GM10266 (cell line): ENCODE measurements around the gene SYNDIG1.
"Not testable (repeated sequence)": the region's sequence is repeated elsewhere in the genome, so short reads cannot be mapped to it uniquely, and the experiment has no call there.

Experiments used
- DNase-seq: peaks from one replicate; pipeline ENCODE4 v3.0.0; 2012; ENCODE audit errors: extremely low spot score
- TF ChIP-seq, protein P1 (sequence below): IDR thresholded peaks from 2 replicates; pipeline ENCODE4 v1.5.1; 2012; ENCODE audit warnings: mild to moderate bottlenecking, low read depth; ENCODE audit not compliant: control insufficient read depth, insufficient read depth; ENCODE audit errors: missing control alignments

SYNDIG1 gene

DNA sequence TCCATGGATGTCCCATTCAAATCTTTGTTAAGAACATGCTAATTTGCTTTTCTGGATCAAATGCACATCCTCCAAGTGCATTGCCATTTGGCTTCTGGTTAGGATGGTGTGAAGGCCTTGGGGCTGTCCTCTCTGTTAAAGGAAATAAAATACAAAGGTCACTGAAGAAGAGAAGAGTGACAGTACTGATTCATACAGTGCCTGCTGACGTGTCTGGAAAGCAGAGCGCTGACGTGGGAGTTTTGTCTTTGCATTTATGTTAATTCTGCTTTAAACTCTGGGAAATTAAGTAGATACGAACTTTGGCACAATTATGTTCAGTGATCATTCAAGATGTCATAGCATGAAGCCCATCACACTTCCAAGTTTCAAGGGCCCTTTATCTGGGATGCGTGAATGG is 33.2 kb downstream of the SYNDIG1 start:
- TF ChIP-seq, protein P1, sequence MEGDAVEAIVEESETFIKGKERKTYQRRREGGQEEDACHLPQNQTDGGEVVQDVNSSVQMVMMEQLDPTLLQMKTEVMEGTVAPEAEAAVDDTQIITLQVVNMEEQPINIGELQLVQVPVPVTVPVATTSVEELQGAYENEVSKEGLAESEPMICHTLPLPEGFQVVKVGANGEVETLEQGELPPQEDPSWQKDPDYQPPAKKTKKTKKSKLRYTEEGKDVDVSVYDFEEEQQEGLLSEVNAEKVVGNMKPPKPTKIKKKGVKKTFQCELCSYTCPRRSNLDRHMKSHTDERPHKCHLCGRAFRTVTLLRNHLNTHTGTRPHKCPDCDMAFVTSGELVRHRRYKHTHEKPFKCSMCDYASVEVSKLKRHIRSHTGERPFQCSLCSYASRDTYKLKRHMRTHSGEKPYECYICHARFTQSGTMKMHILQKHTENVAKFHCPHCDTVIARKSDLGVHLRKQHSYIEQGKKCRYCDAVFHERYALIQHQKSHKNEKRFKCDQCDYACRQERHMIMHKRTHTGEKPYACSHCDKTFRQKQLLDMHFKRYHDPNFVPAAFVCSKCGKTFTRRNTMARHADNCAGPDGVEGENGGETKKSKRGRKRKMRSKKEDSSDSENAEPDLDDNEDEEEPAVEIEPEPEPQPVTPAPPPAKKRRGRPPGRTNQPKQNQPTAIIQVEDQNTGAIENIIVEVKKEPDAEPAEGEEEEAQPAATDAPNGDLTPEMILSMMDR, result no peak
- no peak for DNase-seq

DNA sequence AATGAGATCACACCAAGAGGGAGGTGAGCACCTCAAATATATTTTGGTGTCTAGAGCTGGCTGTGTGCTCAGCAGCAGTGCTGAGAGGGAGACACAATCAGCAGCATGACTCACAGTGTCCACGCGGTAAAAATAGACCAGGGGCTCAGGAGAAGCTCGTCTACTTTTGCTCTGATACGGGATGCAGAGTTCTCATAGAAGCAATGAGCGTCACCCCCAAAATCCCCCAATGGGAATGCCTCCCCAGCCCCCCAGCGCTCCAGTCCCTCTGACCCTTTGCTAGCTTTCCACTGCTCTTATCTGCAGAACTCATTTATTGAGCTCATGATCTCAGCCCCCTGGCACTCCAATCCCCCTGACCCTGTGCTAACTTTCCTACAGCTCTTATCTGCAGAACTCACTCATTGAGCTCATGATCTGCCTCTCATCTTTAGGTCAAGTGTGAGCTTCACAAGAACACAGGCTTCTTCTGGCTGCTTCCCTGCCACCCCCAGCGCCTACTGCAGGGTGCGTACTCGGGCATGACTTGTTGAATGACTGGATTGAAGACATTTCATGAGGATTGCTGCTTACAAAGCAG is 34.0 kb downstream of the SYNDIG1 start:
- TF ChIP-seq, protein P1, result no peak
- no peak for DNase-seq

DNA sequence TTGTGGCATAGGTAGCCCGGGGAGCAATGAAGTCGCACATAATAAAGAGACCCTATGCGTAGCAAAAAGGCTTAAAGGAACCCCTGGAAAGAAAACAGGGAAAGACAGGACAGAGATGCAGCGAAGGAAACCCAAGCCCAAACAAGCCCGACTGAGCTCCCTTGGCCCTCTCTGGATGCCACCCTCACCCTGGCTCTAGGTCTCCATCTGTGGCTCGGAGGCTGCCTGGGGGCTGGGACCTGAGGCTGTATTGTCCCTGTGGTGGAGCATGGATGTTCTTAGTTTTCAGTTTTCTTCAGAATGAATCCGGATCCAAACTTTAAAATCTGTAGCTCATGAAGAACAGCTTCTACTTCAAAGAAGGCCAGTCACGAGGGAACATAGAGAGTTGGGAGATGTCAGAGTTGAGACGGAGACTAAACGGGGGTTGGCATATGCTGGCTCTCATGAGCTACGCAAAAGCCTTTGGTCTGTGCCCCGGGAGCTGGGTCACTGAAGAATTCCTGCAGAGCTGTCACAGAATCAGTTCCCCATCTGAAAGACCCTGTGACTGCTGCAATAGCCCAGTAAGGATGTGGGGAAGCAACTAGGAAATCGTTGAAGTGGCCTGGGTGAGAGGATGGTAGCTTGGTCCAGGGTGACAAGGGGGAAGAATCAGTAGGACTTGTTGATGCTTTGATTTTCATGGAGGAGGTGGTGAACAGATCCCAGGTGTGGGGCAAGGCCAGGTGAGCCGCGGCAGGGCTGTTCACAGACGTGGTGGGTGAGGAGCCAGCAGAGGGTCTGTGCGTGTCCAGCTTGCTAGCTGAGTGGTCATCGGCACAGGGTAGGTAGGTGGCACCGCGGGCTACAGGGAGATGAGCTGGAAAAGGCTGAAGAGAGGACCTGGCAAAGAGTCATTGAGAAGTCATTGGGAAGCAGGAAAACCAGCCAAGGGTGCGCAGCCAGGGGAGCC is 35.2 kb downstream of the SYNDIG1 start:
- no peak for DNase-seq
- TF ChIP-seq, protein P1, result no peak

DNA sequence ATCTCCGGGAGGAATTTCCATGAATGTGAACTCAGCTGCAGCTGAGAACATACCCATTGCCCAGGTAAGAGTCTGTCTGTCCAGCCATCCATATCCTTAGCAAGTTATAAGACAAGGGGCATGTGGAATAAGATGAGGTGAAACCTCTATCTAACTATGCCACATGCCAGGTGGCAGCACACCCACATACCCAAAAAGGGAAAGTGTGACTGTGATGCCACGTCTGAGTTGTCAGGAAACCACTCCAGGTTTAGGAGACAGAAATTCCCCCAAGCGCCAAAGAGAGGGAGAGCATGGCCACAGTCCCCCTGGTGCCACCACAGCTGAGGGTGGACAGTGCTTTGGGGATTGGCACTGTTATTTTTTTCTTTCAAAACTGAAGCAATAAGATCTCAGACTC is 36.7 kb downstream of the SYNDIG1 start:
- TF ChIP-seq, protein P1, result no peak
- no peak for DNase-seq

DNA sequence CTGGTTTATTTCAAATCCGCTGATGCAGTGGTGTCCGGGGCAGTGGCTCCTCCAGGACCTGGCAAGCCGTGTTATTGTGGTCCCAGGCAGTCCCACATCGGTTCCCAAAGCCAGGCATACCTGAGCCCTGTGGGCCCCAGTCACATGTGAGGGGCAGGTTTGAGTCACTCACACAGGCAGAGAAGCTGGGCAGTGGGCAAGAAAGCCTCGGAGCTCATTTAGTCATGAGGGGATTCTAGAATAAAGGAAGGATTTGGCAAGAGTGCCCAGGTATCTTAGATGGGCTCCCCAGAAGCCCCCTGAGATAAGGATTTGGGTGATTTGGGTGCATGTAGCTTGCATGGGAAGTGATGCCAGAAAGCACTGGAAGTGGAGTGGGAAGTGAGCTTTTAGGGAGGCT is 37.3 kb downstream of the SYNDIG1 start:
- no peak for DNase-seq
- TF ChIP-seq, protein P1, result no peak

DNA sequence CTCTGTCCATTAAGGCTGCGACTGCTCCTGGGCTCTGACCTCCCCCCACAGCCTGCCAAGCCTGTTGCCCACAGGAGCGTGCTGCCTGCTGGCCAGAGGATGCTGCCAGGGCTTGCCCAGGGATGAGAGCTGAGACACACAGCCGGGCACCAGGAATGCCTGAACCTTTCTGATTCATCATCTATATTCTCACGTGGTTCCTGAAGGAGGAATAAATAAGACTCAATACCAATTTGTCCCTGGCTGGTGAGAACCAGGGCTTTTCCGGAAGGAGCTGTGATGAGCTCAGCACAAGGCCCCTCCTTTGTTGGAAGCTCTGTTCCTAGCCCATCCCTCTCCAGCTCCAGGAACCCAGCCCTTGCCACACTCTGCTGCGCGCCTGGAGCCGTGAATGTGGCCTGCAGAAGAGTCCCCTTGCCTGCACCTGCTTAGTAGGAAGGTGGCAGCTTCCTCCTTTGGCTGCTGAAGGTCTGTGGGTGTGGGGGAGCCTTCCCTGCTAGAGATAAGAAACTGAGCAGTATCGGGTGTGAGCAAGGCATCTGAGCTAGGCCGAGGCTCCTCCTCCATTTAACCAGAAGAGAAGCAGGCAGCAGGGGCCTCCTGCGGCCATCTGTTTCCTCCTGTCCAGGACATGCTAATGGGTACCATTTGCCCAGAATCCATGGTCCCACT is 37.9 kb downstream of the SYNDIG1 start:
- no peak for DNase-seq
- TF ChIP-seq, protein P1, result no peak

DNA sequence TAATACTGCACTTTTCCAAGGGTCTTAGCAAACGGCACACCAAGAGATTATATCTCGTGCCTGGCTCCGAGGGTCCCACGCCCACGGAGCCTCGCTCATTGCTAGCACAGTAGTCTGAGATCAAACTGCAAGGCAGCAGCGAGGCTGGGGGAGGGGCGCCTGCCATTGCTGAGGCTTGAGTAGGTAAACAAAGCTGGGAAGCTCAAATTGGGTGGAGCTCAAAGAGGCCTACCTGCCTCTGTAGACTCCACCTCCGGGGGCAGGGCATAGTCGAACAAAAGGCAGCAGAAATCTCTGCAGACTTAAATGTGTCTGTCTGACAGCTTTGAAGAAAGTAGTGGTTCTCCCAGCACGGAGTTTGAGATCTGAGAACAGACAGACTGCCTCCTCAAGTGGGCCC is 43.0 kb downstream of the SYNDIG1 start:
- DNase-seq, result not testable (repeated sequence)
